HEK293T (cell line): ENCODE measurements around the gene LRMDA.

ENCODE experiments used
- CTBP1 ChIP-seq: fragments of 450-650 bp; IDR thresholded peaks from 2 replicates; pipeline ENCODE4 v1.6.1; 2016; ENCODE audit warnings: borderline replicate concordance
- FOXA1 ChIP-seq: fragments of 450-650 bp; IDR thresholded peaks from 2 replicates; pipeline ENCODE4 v1.6.1; 2016; ENCODE audit warnings: mild to moderate bottlenecking
- FOXM1 ChIP-seq: fragments of 450-650 bp; IDR thresholded peaks from 2 replicates; pipeline ENCODE4 v1.6.1; 2017; ENCODE audit warnings: mild to moderate bottlenecking, borderline replicate concordance
- NFRKB ChIP-seq: fragments of 450-650 bp; IDR thresholded peaks from 2 replicates; pipeline ENCODE4 v1.6.1; 2016; ENCODE audit warnings: mild to moderate bottlenecking, moderate library complexity
- SUZ12 ChIP-seq: fragments of 450-650 bp; IDR thresholded peaks from 2 replicates; pipeline ENCODE4 v1.6.1; 2016; ENCODE audit warnings: mild to moderate bottlenecking

- TF ChIP-seq NFRKB (no peak), FOXA1 (no peak), SUZ12 (no peak), CTBP1 (no peak), FOXM1 (no peak)
These were observed 826.4 kb downstream of the LRMDA start for GRCh38 chr10:76257816-76258215.
